Breast epithelium (tissue), 4 donors: ENCODE measurements around the gene APBA1. TPM values are rescaled to one million over a fixed set of nuclear protein-coding genes. Genes with fewer than 3 reads are reported as not detected.

Source experiments
- DNase-seq, 2 donors: peaks; one replicate each; pipeline ENCODE4 v3.0.0-alpha.2; 2019; ENCODE audit warnings: low spot score in 2 of 2
- H3K27ac ChIP-seq, 2 donors: fragments of 200-600 bp; sonication (generic) in 1 of 2; one replicate each; pipeline ENCODE4 v1.5.1; 2016 to 2019; ENCODE audit warnings: mild to moderate bottlenecking in 1 of 2
- H3K27me3 ChIP-seq, 2 donors: fragments of 200-600 bp; sonication (generic) in 1 of 2; one replicate each; pipeline versions ENCODE4 v1.5.1 to v1.6.0; 2017 to 2019; ENCODE audit warnings: control low read depth in 1 of 2, mild to moderate bottlenecking in 1 of 2
- H3K36me3 ChIP-seq: fragments of 200-600 bp; one replicate; pipeline ENCODE4 v1.5.1; 2019
- H3K4me1 ChIP-seq, 2 donors: fragments of 200-600 bp; sonication (generic); one replicate each; pipeline ENCODE4 v1.5.1; 2016 to 2019; ENCODE audit warnings: control low read depth in 1 of 2
- H3K4me3 ChIP-seq, 3 donors: fragments of 200-600 bp; sonication (generic); 1 replicate in 2 of 3; 2 replicates in 1 of 3; pipeline ENCODE4 v1.5.1; 2016 to 2019; ENCODE audit warnings: mild to moderate bottlenecking in 3 of 3, moderate library complexity in 2 of 3
- H3K9me3 ChIP-seq, 2 donors: fragments of 200-600 bp; sonication (generic) in 1 of 2; one replicate each; pipeline ENCODE4 v1.5.1; 2016 to 2019; ENCODE audit warnings: control low read depth in 1 of 2
- POLR2A ChIP-seq: fragments of 450-650 bp; IDR thresholded peaks from one replicate; pipeline ENCODE4 v1.6.1; 2016; ENCODE audit warnings: antibody characterized with exemption, mild to moderate bottlenecking, moderate library complexity
- POLR2AphosphoS5 ChIP-seq, 3 donors: sonication (generic); formaldehyde crosslinking; IDR thresholded peaks; one replicate each; pipeline ENCODE4 v1.6.1; 2017; ENCODE audit warnings: antibody characterized with exemption in 3 of 3
- intact Hi-C: fragments of 100-400 bp; cut with DNase I; formaldehyde crosslinking; loops from one replicate; pipeline ENCODE4 v1.15.1; 2023; ENCODE audit warnings: low total_unique reads
- total RNA-seq, 3 donors: library from RNA; depleted of rRNA; stranded (reverse); fragments of >200 nt; gene quantifications; one replicate each; pipeline ENCODE4 v1.1.0, GENCODE V29; 2016
- TF ChIP-seq, protein P1 (sequence below), 3 donors: fragments of 450-650 bp; IDR thresholded peaks; one replicate each; pipeline ENCODE4 v1.5.1; 2016 to 2017; ENCODE audit warnings: antibody characterized with exemption in 3 of 3, mild to moderate bottlenecking in 3 of 3, moderate library complexity in 3 of 3

The APBA1 gene
- total RNA-seq, 3 donors from 2014 or later, result 6.9 to 8.0 (median 7.8) TPM

DNA sequence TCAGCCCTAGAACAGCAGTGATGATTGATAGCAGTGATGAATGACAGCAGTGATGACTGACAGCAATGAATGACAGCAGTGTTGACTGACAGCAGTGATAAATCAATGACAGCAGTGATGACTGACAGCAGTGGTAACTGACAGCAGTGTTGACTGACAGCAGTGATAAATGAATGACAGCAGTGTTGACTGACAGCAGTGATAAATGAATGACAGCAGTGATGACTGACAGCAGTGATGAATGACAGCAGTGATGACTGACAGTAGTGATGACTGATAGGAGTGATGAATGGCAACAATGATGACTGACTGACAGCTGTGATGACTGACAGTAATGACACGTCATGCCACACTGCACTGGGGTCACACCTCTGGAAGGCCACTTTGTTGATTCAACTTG lies 240.4 kb downstream of the APBA1 start:
- Histone ChIP-seq H3K27ac (no peak overlapping the region), H3K4me3 (no peak overlapping the region), H3K36me3 (no peaks in the 10 kb centered on the region), H3K27me3 (no peaks in the 10 kb centered on the region), H3K9me3 (no peaks in the 10 kb centered on the region), H3K4me1 (no peaks in the 10 kb centered on the region)
- intact Hi-C loops, result no loop called here
- TF ChIP-seq POLR2AphosphoS5 (IDR thresholded peaks at IDR 0.05) (no peak), POLR2A (no peak)
- TF ChIP-seq, protein P1, sequence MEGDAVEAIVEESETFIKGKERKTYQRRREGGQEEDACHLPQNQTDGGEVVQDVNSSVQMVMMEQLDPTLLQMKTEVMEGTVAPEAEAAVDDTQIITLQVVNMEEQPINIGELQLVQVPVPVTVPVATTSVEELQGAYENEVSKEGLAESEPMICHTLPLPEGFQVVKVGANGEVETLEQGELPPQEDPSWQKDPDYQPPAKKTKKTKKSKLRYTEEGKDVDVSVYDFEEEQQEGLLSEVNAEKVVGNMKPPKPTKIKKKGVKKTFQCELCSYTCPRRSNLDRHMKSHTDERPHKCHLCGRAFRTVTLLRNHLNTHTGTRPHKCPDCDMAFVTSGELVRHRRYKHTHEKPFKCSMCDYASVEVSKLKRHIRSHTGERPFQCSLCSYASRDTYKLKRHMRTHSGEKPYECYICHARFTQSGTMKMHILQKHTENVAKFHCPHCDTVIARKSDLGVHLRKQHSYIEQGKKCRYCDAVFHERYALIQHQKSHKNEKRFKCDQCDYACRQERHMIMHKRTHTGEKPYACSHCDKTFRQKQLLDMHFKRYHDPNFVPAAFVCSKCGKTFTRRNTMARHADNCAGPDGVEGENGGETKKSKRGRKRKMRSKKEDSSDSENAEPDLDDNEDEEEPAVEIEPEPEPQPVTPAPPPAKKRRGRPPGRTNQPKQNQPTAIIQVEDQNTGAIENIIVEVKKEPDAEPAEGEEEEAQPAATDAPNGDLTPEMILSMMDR (IDR thresholded peaks at IDR 0.05), result no peak
- DNase-seq, result no peak

- no peaks in the 10 kb centered on the region for H3K36me3 ChIP-seq
- intact Hi-C loops, result no loop called here
- TF ChIP-seq POLR2AphosphoS5 (IDR thresholded peaks at IDR 0.05) (no peak), POLR2A (no peak)
- TF ChIP-seq, protein P1 (IDR thresholded peaks at IDR 0.05), result no peak
These were observed 241.0 kb downstream of the APBA1 start for GRCh38 chr9:69431203-69431602.

GRCh38 chr9:69430206-69430605 lies 242.0 kb downstream of the APBA1 start:
- Histone ChIP-seq H3K4me1 (no peaks in the 10 kb centered on the region), H3K4me3 (no peak overlapping the region), H3K36me3 (no peaks in the 10 kb centered on the region), H3K27ac (no peak overlapping the region), H3K27me3 (no peaks in the 10 kb centered on the region), H3K9me3 (no peaks in the 10 kb centered on the region)
- intact Hi-C loops, result no loop called here
- no peak for DNase-seq
- TF ChIP-seq, protein P1 (IDR thresholded peaks at IDR 0.05), result no peak

More at GRCh38 chr9:69431203-69431602, 241.0 kb downstream of the APBA1 start:
- Histone ChIP-seq H3K4me3 (no peak overlapping the region), H3K27ac (no peak overlapping the region), H3K9me3 (no peaks in the 10 kb centered on the region), H3K4me1 (no peaks in the 10 kb centered on the region), H3K27me3 (no peaks in the 10 kb centered on the region)
- no peak for DNase-seq

DNA sequence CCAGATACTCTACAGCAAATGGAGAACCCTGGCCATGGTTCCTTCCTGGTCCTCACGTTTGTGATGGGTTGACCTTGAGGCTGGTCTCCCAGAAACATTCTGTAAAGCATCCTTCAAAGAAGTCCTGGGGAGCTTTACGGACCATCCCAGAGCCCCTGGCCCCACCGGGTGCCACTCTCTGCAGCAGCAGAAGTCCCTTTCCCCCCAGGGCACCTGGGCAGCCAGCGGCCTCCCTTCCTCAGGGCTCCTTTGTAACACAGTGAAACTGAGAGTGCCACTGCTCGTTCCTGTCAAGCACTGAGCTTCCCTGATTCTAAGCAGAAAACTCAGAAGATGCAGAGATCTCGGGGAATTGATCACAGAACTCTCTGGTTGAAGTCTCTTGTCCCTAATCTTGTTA lies 242.9 kb downstream of the APBA1 start:
- H3K36me3 ChIP-seq, result no peaks in the 10 kb centered on the region
- no peaks in the 10 kb centered on the region for H3K9me3 ChIP-seq
- TF ChIP-seq, protein P1 (IDR thresholded peaks at IDR 0.05), result no peak
- TF ChIP-seq POLR2AphosphoS5 (IDR thresholded peaks at IDR 0.05), result no peak
- no peak for TF ChIP-seq POLR2A
- H3K27ac ChIP-seq, result no peak overlapping the region
- H3K27me3 ChIP-seq, result no peaks in the 10 kb centered on the region
- no peaks in the 10 kb centered on the region for H3K4me1 ChIP-seq
- H3K4me3 ChIP-seq, result no peak overlapping the region
- intact Hi-C loops, result loop anchor here (5.0 kb wide), 1 partner anchor 477 kb away; no protein-coding TSS in a partner anchor
- no peak for DNase-seq

DNA sequence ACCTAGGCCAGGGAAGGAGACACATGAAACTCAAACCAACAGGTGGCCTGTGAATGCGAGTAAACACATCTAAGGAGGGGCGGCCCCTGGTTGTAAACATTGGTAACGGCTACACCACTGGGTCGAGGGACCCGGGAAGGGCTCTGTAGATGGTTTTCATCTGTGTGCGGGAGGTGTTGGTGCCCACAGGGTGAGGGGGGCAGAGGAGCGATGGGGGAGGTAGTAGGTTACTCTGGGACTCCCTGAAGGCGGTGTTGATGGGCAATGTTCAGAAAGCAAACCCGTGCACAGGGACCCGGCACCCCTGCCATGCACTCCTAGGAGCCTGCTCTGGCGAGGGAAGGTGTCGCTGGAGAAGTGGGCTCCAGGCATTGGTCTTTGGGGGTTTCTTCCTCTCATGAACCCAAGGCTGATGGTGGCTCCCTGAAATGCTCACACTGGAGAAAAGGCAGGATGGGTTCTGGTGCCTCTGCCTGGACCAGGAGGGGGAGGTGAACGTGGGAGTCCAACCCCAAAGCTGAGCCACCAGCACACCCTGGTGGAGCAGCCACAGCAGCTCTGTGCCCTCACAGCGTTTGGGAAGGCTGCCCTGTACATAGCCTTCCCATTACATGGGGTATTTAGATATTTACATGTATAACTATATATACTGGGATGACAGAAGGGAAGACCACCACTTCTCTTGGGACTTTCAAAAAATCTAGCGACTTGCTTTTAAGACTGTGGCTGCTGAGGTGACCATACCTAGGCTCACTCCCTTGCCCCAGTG lies 244.0 kb downstream of the APBA1 start:
- Histone ChIP-seq H3K4me1 (no peaks in the 10 kb centered on the region), H3K36me3 (no peaks in the 10 kb centered on the region), H3K27me3 (no peaks in the 10 kb centered on the region), H3K4me3 (no peak overlapping the region), H3K9me3 (no peaks in the 10 kb centered on the region), H3K27ac (no peak overlapping the region)
- TF ChIP-seq POLR2AphosphoS5 (IDR thresholded peaks at IDR 0.05) (no peak), POLR2A (no peak)
- TF ChIP-seq, protein P1 (IDR thresholded peaks at IDR 0.05), result no peak
- DNase-seq, result no peak
- intact Hi-C loops, result loop anchor here (5.0 kb wide), 1 partner anchor 476 kb away; no protein-coding TSS in a partner anchor
